Measurements from ENCODE around the gene COPA. TPM values are rescaled to one million over a fixed set of nuclear protein-coding genes. Genes with fewer than 3 reads are reported as not detected.

The COPA gene
- total and polyA plus RNA-seq, 8 donors: 42.4 to 243 (median 85.2) TPM

DNA sequence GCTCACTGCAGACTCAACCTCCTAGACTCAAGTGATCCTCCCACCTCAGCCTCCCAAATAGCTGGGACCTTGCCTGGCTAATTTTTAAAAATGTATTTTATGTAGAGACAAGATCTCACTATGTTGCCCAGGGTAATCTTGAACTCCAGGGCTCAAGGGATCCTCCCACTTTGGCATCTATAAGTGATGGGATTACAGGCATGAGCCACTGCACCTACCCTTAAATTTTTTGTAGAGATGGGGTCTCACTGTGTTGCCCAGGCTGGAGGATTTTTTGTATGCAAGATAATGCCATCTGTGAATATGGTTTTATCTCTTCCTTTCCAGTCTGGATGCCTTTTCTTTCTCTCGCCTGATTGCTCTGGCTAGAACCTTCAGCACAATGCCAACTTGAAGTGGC is 72.0 kb downstream of the COPA start:
- 84 to 100% (median 90%) methylated on average over 1 of the region's 1 CpG for WGBS, 5 donors
- peaks cover 0 to 8% (median 5%) of the 10 kb centered on the region in 4 donors for H3K36me3 ChIP-seq
- intact Hi-C loops (cut with DNase I; ENCODE audit: low total_unique reads): no loop called here
- no peak for TF ChIP-seq POLR2AphosphoS5 (IDR thresholded peaks at IDR 0.05)
- no peak for TF ChIP-seq EP300 (IDR thresholded peaks at IDR 0.05)
- TF ChIP-seq, protein P1, sequence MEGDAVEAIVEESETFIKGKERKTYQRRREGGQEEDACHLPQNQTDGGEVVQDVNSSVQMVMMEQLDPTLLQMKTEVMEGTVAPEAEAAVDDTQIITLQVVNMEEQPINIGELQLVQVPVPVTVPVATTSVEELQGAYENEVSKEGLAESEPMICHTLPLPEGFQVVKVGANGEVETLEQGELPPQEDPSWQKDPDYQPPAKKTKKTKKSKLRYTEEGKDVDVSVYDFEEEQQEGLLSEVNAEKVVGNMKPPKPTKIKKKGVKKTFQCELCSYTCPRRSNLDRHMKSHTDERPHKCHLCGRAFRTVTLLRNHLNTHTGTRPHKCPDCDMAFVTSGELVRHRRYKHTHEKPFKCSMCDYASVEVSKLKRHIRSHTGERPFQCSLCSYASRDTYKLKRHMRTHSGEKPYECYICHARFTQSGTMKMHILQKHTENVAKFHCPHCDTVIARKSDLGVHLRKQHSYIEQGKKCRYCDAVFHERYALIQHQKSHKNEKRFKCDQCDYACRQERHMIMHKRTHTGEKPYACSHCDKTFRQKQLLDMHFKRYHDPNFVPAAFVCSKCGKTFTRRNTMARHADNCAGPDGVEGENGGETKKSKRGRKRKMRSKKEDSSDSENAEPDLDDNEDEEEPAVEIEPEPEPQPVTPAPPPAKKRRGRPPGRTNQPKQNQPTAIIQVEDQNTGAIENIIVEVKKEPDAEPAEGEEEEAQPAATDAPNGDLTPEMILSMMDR (IDR thresholded peaks at IDR 0.05): no peak
- TF ChIP-seq POLR2A (IDR thresholded peaks at IDR 0.05): no peak
- H3K4me3 ChIP-seq: no peak overlapping the region
- no peaks in the 10 kb centered on the region for H3K9me3 ChIP-seq
- no peaks in the 10 kb centered on the region for H3K4me1 ChIP-seq
- H3K27me3 ChIP-seq: no peaks in the 10 kb centered on the region
- no peak overlapping the region for H3K27ac ChIP-seq
- DNase-seq: no peak

DNA sequence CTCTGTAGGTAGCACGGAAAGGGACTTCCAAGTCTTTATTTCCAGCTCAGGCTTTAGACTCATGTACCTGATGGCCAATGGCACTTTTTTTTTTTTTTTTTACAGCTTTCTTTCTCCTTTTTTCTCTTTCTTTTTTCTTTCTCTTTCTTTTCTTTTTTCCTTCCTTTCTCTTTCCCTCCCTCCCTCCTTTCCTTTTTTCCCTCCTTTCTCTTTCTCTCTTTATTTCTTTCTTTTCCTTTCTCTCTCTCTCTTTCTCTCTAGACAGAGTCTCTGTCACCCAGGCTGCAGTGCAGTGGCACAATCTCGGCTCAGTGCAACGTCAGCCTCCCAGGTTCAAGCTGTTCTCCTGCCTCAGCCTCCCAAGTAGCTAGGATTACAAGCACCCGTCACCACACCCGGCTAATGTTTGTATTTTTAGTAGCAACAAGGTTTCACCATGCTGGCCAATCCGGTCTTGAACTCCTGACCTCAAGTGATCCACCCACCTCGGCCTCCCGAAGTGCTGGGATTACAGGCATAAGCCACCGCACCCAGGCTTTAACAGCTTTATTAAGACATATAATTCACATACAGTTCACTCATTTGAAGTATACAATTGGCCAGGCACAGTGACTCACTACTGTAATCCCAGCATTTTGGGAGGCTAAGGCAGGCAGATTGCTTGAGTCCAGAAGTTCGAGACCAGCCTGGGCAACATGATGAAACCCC is 75.6 kb downstream of the COPA start:
- H3K27ac ChIP-seq: no peak overlapping the region
- H3K4me3 ChIP-seq: no peak overlapping the region
- no peaks in the 10 kb centered on the region for H3K27me3 ChIP-seq
- no peak for TF ChIP-seq POLR2AphosphoS5 (IDR thresholded peaks at IDR 0.05)
- whole genome bisulfite sequencing, 5 donors: 67 to 82% (median 77%) methylated on average over 9 to 10 of the region's 10 CpGs
- H3K36me3 ChIP-seq: no peaks in the 10 kb centered on the region
- intact Hi-C loops (cut with DNase I; ENCODE audit: low total_unique reads): no loop called here
- no peak for DNase-seq
- no peaks in the 10 kb centered on the region for H3K9me3 ChIP-seq
- H3K4me1 ChIP-seq: peaks cover 5 to 10% (median 6%) of the 10 kb centered on the region in 4 donors

DNA sequence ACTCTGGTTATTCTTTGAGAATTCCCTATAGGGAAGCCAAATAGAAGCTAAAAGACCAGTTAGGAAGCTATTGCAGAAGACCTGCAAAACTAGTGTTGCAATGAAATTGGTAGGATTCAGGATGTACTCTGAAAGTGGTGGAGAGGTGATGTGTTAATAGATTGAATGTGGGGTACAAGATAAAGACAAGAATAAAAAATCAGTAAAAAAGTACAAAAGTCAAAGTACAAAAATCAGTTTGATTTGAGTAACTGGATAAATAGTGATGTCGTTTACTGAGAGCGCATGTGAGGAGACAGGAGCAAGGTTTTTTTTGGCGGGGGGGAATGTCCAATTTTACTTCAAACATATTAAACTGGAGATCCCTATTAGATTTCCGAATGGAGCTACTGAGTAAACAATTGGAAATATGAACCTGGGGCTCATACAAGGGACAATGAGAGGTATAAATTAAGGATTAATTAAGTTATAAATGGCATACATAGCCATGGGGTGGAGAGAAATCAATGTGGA is 78.2 kb downstream of the COPA start:
- peaks cover 14 to 27% (median 21%) of the 10 kb centered on the region in 4 donors for H3K4me1 ChIP-seq
- H3K27ac ChIP-seq: no peak overlapping the region
- H3K36me3 ChIP-seq: no peaks in the 10 kb centered on the region
- 76 to 83% (median 78%) methylated on average over 4 of the region's 4 CpGs for WGBS, 5 donors
- H3K9me3 ChIP-seq: no peaks in the 10 kb centered on the region
- no peak for DNase-seq
- H3K4me3 ChIP-seq: no peak overlapping the region
- TF ChIP-seq, protein P1 (IDR thresholded peaks at IDR 0.05): no peak
- TF ChIP-seq POLR2A (IDR thresholded peaks at IDR 0.05) (no peak), EP300 (IDR thresholded peaks at IDR 0.05) (no peak), POLR2AphosphoS5 (IDR thresholded peaks at IDR 0.05) (no peak)
- no peaks in the 10 kb centered on the region for H3K27me3 ChIP-seq
- intact Hi-C loops (cut with DNase I; ENCODE audit: low total_unique reads): no loop called here

DNA sequence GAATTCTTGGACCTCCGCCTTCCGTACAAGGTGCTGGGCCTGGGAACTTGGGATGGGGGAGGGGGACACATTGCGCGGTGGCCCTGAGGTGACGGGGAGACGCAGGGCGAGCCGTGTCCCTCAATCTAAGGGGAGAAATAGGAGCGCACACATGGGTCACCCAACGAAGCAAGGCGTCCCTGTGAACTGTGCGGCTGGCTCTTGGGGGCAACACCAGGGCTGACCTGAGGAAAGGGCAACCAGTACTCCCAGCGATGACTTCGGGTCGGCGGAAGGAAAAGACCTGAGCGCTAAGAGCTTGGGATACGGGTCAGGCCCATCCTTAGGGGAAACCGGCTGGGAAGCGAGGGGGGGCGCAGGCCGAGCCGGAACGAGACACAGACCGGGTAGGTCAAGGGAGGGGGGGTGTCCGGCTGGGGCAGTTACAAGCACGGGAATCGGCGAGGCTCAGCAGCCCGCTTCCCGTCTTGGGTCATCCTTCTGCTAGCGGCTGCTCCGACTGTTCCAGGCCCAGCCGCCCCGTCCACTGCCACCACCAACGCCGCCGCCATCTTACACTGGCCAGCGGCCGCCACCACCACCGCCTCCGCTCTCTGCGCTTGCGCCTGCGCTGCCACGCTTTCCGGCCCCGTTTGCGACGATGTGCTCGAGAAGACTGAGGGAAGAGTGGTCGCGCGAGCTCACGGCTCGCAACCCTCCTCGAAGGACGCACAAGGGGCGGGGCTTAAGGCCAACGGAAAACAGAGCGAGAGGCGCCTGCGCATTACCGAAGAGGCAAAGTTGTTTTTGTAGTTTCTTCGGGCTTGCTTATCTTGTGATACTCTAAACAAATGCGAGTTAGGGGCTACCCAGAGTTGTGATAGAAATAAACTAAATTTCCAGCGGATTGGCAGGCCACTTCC is 80.9 kb downstream of the COPA start, which contains the start of gene DCAF8:
Gene DCAF8 (minus strand): TSS at position 657 of the 902 bp plus-strand sequence. CDS start 18,541 bp downstream, outside the sequence.
- TF ChIP-seq EP300 (IDR thresholded peaks at IDR 0.05) (no peak), POLR2AphosphoS5 (IDR thresholded peaks at IDR 0.05) (peak; percentile 97 to 99 (median 99)), POLR2A (IDR thresholded peaks at IDR 0.05) (peak in 3 of 4 donors; percentile 87 to 92 (median 88))
- TF ChIP-seq, protein P1 (IDR thresholded peaks at IDR 0.05): no peak
- H3K4me1 ChIP-seq: peaks cover 15 to 54% (median 43%) of the 10 kb centered on the region in 4 donors
- H3K27ac ChIP-seq: peak within 1 kb of the TSS; percentile 94 to 98 (median 97)
- WGBS, 5 donors: 0% methylated on average over 30 to 67 of the region's 67 CpGs
- H3K4me3 ChIP-seq: peak within 1 kb of the TSS; percentile 66 to 94 (median 88)
- peaks cover 0 to 8% (median 2%) of the 10 kb centered on the region in 4 donors for H3K36me3 ChIP-seq
- intact Hi-C loops (cut with DNase I; ENCODE audit: low total_unique reads): no loop called here
- H3K27me3 ChIP-seq: no peaks in the 10 kb centered on the region
- H3K9me3 ChIP-seq: no peaks in the 10 kb centered on the region
- peak; percentile 98 to 100 for DNase-seq

Measured in stomach (tissue), 9 donors.